Sigmoid colon (tissue), 4 donors: ENCODE data around the gene PLGLB2.
"Not testable (repeated sequence)": the region's sequence is repeated elsewhere in the genome, so short reads cannot be mapped to it uniquely, and the experiment has no call there.

Experiments used
- POLR2A ChIP-seq, 2 donors: fragments of 450-650 bp; IDR thresholded peaks; one replicate each; pipeline ENCODE4 v1.6.1; 2016; ENCODE audit warnings: antibody characterized with exemption in 2 of 2, mild to moderate bottlenecking in 2 of 2, moderate library complexity in 2 of 2
- POLR2AphosphoS5 ChIP-seq, 4 donors: sonication (generic); formaldehyde crosslinking; IDR thresholded peaks; one replicate each; pipeline ENCODE4 v1.6.1; 2017; ENCODE audit warnings: antibody characterized with exemption in 4 of 4

- TF ChIP-seq POLR2AphosphoS5, POLR2A (IDR thresholded peaks at IDR 0.05): not testable (repeated sequence)
Measured at GRCh38 chr2:87743638-87744037, 4.2 kb upstream of the PLGLB2 start.
